D721Med (cell line): ENCODE data around the gene ANGPTL2.
A peak's percentile ranks its signal among the peaks of the same experiment; 100 is the strongest.

Source experiments
- DNase-seq: peaks from one replicate; pipeline ENCODE4 v3.0.0; 2011; ENCODE audit warnings: low spot score; ENCODE audit not compliant: insufficient read length
- FAIRE-seq: peaks from 2 replicates; lab custom pipeline; 2011; peaks lifted over from hg19 to GRCh38; lab: Jason Lieb, UNC
- TF ChIP-seq, protein P1 (sequence below): IDR thresholded peaks from 2 replicates; pipeline ENCODE4 v1.5.1; 2012; ENCODE audit warnings: mild to moderate bottlenecking, control low read depth; ENCODE audit not compliant: insufficient read depth; ENCODE audit errors: missing control alignments

Gene ANGPTL2

DNA sequence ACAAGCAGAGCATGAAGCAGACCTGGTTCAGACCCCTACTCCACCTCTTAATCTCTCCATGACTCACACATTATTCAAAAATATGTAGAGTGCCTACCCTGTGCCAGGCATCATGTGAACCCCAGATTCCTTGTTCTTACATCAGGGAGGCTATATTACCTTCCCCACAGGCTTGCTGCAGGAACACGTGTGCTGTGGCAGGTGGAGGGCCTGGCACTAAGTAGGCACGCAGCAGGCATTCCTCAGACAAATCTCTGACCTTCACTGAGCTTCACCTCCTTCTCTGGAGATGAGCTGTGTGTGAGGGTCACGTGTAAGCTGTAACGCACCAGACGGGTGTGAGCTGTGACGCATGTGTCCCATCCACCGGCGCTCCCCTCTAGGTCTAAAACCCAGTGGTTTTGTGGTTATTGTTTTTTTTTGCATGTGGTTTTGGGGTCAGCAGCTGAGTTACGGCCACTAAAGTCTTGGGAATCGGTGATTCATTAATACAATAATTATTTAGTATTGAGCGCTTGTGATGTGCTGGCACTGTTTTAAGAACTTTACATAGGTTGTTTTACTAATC is 30.3 kb downstream of the ANGPTL2 start:
- TF ChIP-seq, protein P1, sequence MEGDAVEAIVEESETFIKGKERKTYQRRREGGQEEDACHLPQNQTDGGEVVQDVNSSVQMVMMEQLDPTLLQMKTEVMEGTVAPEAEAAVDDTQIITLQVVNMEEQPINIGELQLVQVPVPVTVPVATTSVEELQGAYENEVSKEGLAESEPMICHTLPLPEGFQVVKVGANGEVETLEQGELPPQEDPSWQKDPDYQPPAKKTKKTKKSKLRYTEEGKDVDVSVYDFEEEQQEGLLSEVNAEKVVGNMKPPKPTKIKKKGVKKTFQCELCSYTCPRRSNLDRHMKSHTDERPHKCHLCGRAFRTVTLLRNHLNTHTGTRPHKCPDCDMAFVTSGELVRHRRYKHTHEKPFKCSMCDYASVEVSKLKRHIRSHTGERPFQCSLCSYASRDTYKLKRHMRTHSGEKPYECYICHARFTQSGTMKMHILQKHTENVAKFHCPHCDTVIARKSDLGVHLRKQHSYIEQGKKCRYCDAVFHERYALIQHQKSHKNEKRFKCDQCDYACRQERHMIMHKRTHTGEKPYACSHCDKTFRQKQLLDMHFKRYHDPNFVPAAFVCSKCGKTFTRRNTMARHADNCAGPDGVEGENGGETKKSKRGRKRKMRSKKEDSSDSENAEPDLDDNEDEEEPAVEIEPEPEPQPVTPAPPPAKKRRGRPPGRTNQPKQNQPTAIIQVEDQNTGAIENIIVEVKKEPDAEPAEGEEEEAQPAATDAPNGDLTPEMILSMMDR: no peak
- DNase-seq (no peak), FAIRE-seq (no peak)

DNA sequence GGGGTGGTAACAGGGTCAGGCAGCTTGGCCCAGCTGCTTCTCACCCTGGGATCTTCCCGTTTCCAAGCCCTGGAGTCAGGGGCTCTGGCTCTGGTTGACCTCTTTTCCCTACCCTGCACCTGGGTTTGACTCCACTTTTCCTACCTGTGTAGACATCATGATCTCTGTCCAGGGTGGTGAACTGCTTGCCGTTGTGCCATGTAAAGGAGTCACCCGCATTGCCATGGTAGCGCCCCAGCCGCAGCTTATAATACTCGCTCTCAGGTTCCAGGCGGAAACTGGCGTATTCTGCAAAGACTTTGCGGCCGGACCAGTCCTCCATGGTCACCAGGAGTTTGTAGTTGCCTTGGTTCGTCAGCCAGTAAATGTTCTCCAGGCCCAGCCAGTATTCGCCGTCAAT is 30.9 kb downstream of the ANGPTL2 start:
- no peak for FAIRE-seq
- TF ChIP-seq, protein P1: no peak
- DNase-seq: peak; percentile 7

DNA sequence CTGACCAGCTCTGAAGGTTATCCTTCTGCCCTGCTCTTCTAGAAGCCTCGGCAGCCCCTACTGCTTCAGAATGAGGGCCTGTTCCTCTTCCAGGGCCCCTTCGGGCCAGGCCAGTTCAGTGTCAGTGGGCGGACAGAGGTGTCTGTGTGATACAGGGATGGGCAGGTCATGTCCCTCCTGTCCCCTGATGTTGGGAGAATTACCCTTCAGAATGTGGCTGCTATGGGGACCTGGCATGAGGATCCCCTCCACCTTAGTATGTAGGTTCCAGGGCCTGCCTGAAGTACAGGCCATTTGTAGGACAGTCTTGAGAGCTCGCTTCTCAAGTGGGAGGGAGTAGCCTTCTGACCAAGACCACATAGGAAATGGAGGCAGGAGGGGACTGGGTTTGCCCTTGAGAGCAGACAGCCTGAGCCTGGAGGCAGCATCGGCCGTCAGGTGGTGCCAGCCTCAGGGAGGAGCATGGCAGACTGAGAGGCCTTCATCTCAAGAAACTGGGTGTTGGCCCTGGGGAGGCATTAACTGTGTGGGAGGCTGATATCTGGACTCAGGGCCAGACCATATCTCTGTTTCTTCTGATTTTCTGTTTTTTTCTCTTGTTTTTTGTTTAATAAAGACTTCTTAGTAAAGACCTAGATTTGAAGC is 32.0 kb downstream of the ANGPTL2 start:
- DNase-seq: no peak
- FAIRE-seq: no peak
- TF ChIP-seq, protein P1: no peak

DNA sequence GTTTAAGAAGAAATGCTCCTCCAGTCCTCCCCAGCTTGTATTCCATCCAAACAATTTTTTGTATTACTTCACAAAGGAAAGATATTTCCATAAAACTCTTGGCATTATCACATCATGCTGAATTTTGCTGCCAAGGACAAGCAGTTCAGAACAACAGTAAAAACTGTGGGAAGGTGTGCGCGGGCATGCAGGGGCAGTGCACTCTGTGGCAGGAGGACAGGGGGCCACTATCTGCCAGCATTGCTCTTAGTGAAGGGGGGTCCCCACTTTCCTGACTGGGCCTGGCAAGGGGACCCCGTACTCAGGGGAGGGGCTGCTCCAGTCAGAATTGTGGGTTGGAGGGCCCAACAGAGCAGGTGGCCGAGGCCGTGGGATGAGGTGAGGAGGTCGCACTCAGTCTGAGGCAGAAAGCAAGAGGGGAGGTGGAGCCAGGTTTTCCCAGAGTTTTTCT is 32.8 kb downstream of the ANGPTL2 start:
- FAIRE-seq (no peak), DNase-seq (no peak)
- TF ChIP-seq, protein P1: no peak

DNA sequence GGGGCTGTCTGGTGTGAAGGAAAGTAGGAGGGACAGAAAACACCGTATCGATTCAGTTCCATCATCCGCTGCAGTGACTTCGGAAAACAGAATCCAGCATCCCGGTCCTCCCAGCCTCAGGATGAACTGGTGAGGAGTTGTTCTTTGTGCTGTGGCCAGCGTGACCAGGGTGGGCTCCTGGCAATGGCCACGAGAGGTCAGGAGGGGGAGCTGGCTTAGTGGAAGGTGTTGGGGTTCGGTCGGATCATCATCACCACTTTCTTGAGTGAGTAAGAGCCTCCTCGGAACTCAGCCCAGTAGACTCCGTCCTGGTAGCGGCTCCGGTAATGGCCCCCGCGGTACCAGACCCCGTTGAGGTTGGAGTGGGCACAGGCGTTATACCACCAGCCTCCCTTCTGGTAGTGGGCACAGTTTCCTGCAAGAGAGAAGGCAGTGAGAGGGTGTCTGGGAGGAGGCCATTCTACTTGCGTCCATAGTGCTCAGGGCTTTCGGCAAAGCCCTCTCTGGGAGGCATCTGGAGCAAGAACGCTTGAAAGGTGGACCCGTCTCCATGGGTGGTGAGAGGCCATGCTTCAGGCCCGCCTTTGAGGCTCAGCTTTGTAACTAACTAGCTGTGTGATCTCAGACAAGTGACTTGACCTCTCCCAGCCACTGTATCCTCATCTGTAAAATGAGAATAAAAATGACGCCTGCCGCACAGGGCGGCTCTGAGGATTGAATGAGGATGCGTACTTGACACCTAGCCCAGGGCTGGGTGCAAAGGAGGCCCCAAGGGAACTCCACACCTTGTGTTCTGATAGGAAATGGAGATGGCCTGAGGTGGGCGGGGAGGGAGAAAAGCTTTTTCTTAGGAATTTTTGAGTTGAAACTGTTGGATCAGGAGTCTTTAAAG is 33.5 kb downstream of the ANGPTL2 start:
- TF ChIP-seq, protein P1: no peak
- no peak for DNase-seq
- FAIRE-seq: no peak

DNA sequence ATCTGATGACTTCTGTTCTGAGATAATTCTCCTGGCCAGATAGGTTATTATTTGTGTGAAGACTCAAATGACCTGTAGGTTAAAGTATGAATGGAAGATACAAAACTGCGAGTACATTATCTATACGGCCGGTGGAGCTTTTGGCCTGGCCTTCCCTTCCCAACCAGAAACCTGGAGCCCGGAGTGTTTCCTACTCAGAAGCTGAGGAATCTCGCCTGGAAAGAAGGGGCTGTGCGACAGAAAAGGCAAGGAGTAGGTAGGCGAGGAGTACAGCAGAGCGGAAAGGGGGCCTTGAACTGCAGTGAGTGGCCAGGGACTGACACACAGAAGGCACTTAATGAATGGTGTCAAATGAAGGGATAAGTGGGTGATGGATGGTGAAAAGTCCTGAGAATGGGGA is 34.6 kb downstream of the ANGPTL2 start:
- TF ChIP-seq, protein P1: no peak
- no peak for FAIRE-seq
- no peak for DNase-seq
